K562 (cell line): ENCODE results near the gene MAD2L1BP. TPM values are rescaled to one million over a fixed set of nuclear protein-coding genes. Genes with fewer than 3 reads are reported as not detected.

Experiments
- CEBPB ChIP-seq: fragments of 450-650 bp; IDR thresholded peaks from 2 replicates; pipeline ENCODE4 v1.6.1; 2016; ENCODE audit warnings: missing genetic modification characterization, missing compliant biosample characterization
- E2F3 ChIP-seq: fragments of 250-450 bp; sonication (Bioruptor Pico); IDR thresholded peaks from 2 replicates; pipeline ENCODE4 v1.4.0; 2020; ENCODE audit warnings: mild to moderate bottlenecking
- IRF2 ChIP-seq: sonication (generic); formaldehyde crosslinking; IDR thresholded peaks from 2 replicates; pipeline ENCODE4 v1.8.1; 2022; ENCODE audit warnings: mild to moderate bottlenecking, missing genetic modification reagents
- KLF1 ChIP-seq: fragments of 450-650 bp; IDR thresholded peaks from 2 replicates; pipeline ENCODE4 v1.6.1; 2016; ENCODE audit warnings: missing genetic modification characterization, missing compliant biosample characterization
- NR0B1 ChIP-seq: fragments of 450-650 bp; IDR thresholded peaks from one replicate; pipeline ENCODE4 v1.6.1; 2018; ENCODE audit warnings: mild to moderate bottlenecking, moderate library complexity; ENCODE audit not compliant: partially characterized antibody
- POLR2AphosphoS2 ChIP-seq: IDR thresholded peaks from 2 replicates; pipeline ENCODE4 v1.6.1; 2012; ENCODE audit warnings: low read length, improper control_type of control experiment
- RBFOX2 ChIP-seq: fragments of 200-400 bp; formaldehyde crosslinking; IDR thresholded peaks from 2 replicates; pipeline ENCODE4 v1.6.1; 2017; ENCODE audit warnings: low read depth, mild to moderate bottlenecking, low read length, moderate library complexity
- RCOR1 ChIP-seq, 2 experiments: IDR thresholded peaks; 2 replicates each; pipeline ENCODE4 v1.6.1; 2012; ENCODE audit warnings: low read depth in 2 of 2, low read length in 2 of 2, borderline replicate concordance in 1 of 2, improper control_type of control experiment in 1 of 2
- REST ChIP-seq, 2 experiments: fragments of 450-650 bp; formaldehyde crosslinking in 1 of 2; IDR thresholded peaks; 2 replicates each; pipeline versions ENCODE4 v1.4.0 to v1.6.1; 2014 to 2020; ENCODE audit warnings: mild to moderate bottlenecking in 2 of 2, borderline replicate concordance in 1 of 2, low read depth in 1 of 2
- SIN3B ChIP-seq: fragments of 450-650 bp; IDR thresholded peaks from 2 replicates; pipeline ENCODE4 v1.6.1; 2017; ENCODE audit warnings: low read depth, mild to moderate bottlenecking, moderate library complexity
- SMAD2 ChIP-seq: fragments of 150-350 bp; IDR thresholded peaks from 2 replicates; pipeline ENCODE4 v1.6.1; 2014; ENCODE audit warnings: low read depth, mild to moderate bottlenecking, low read length
- SMARCA4 ChIP-seq: fragments of 450-650 bp; IDR thresholded peaks from 2 replicates; pipeline ENCODE4 v1.6.1; 2016
- SNRNP70 ChIP-seq: fragments of 200-400 bp; formaldehyde crosslinking; optimal IDR thresholded peaks from 2 replicates; pipeline ENCODE3; 2017; ENCODE audit warnings: low read depth, low read length
- ZNF143 ChIP-seq: sonication (generic); formaldehyde crosslinking; IDR thresholded peaks from 2 replicates; pipeline ENCODE4 v1.9.0; 2022; ENCODE audit warnings: mild to moderate bottlenecking, missing genetic modification reagents
- ZNF274 ChIP-seq: IDR thresholded peaks from 2 replicates; pipeline ENCODE4 v1.6.1; 2011; ENCODE audit warnings: low read depth, mild to moderate bottlenecking, low read length, moderate library complexity, borderline replicate concordance
- polyA plus RNA-seq, 8 experiments: library from polyadenylated mRNA; depleted of rRNA in 4 of 8; stranded (reverse) in 5 of 8; unstranded in 3 of 8; fragments of >200 nt; fragmentation: Nextera tagmentation in 2 of 8; fragmentation: Illumina TruSeq in 1 of 8; extraction: Ambion mirVana in 2 of 8; extraction: Trizol in 1 of 8; gene quantifications; 2 replicates each; pipeline versions ENCODE4 v1.2.1 to v1.2.3, GENCODE V29; 2011 to 2014; ENCODE audit warnings: inconsistent platforms in 1 of 8, missing spikeins in 1 of 8
- total RNA-seq, 7 experiments: library from RNA; depleted of rRNA in 6 of 7; stranded (reverse); fragments of >200 nt in 6 of 7; fragmentation: Illumina TruSeq in 2 of 7; extraction: Trizol in 2 of 7; gene quantifications; 2 replicates each; pipeline versions ENCODE4 v1.2.1 to v1.2.3, GENCODE V29; 2011 to 2021; ENCODE audit warnings: low replicate concordance in 1 of 7

Gene MAD2L1BP
- total and polyA plus RNA-seq, 9 of the 15 experiments (the other 6 are each of a cell fraction or from before 2014, with no cell fraction given): 69.7 to 321 (median 111) TPM

- TF ChIP-seq SNRNP70 (no peak), KLF1 (tag) (no peak), SMARCA4 (no peak), ZNF143 (CRISPR knock-in tag) (no peak), SIN3B (no peak), CEBPB (tag) (no peak), RCOR1 (IDR thresholded peaks at IDR 0.05; ENCODE audit: borderline replicate concordance in 1 of 2, low read depth in 2 of 2, low read length in 2 of 2) (no peak), RBFOX2 (peak; percentile 51), E2F3 (0 out of 2 replicates have a peak, but pooled peaks have one; percentile 12), POLR2AphosphoS2 (peak; percentile 2; the same call in 1 of the 2 replicates), NR0B1 (no peak), SMAD2 (no peak), REST (IDR thresholded peaks at IDR 0.05; ENCODE audit: borderline replicate concordance) (no peak), REST (CRISPR knock-in tag; IDR thresholded peaks at IDR 0.05; ENCODE audit: low read depth) (0 out of 2 replicates have a peak, but pooled peaks have one; percentile 5), ZNF274 (no peak), IRF2 (CRISPR knock-in tag) (no peak)
Observed at GRCh38 chr6:43669050-43669921, 33.6 kb downstream of the MAD2L1BP start (continued).
